NT2/D1 (cell line): ENCODE results near the gene CEP295NL.
"Not testable (repeated sequence)": the region's sequence is repeated elsewhere in the genome, so short reads cannot be mapped to it uniquely, and the experiment has no call there.

Source experiments
- DNase-seq: peaks from one replicate; pipeline ENCODE4 v3.0.0-alpha.2; 2011; ENCODE audit warnings: low read depth, low spot score
- H3K27me3 ChIP-seq: 2 replicates; pipeline ENCODE4 v1.6.0; 2011; ENCODE audit warnings: mild to moderate bottlenecking; ENCODE audit not compliant: insufficient read length, insufficient read depth
- H3K36me3 ChIP-seq: 2 replicates; pipeline ENCODE4 v1.6.1; 2011; ENCODE audit warnings: mild to moderate bottlenecking, low read length, mixed read lengths; ENCODE audit not compliant: insufficient read depth, insufficient read length
- H3K4me1 ChIP-seq: 2 replicates; pipeline ENCODE4 v1.5.1; 2011; ENCODE audit not compliant: insufficient read depth, insufficient read length
- H3K4me3 ChIP-seq: 2 replicates; pipeline ENCODE4 v1.5.1; 2011; ENCODE audit warnings: low read depth; ENCODE audit not compliant: insufficient read length
- H3K9ac ChIP-seq: 2 replicates; pipeline ENCODE4 v1.6.0; 2011; ENCODE audit warnings: low read depth; ENCODE audit not compliant: insufficient read length
- H3K9me3 ChIP-seq: 2 replicates; pipeline ENCODE4 v1.5.1; 2011; ENCODE audit warnings: mild to moderate bottlenecking, low read length; ENCODE audit not compliant: insufficient read depth
- SUZ12 ChIP-seq: IDR thresholded peaks from 2 replicates; pipeline ENCODE4 v1.6.1; 2011; ENCODE audit not compliant: insufficient read length, insufficient read depth; ENCODE audit errors: extremely low read depth
- YY1 ChIP-seq: IDR thresholded peaks from 2 replicates; pipeline ENCODE4 v1.6.1; 2011; ENCODE audit not compliant: insufficient read length, insufficient read depth
- ZNF274 ChIP-seq: IDR thresholded peaks from 2 replicates; pipeline ENCODE4 v1.6.1; 2011; ENCODE audit warnings: mild to moderate bottlenecking, low read depth, low read length

CEP295NL gene

GRCh38 chr17:78946131-78946530 is 43.1 kb upstream of the CEP295NL start:
- H3K4me3 ChIP-seq: no peak overlapping the region

GRCh38 chr17:78945455-78945854 is 42.5 kb upstream of the CEP295NL start:
- DNase-seq, H3K4me3 ChIP-seq, H3K9ac ChIP-seq, H3K36me3 ChIP-seq, H3K4me1 ChIP-seq, H3K27me3 ChIP-seq: not testable (repeated sequence)
- peaks cover 13% of the 10 kb centered on the region for H3K9me3 ChIP-seq

More at GRCh38 chr17:78946131-78946530, 43.1 kb upstream of the CEP295NL start:
- TF ChIP-seq YY1: no peak
- TF ChIP-seq ZNF274: no peak
- TF ChIP-seq SUZ12: no peak
- no peaks in the 10 kb centered on the region for H3K36me3 ChIP-seq
- peaks cover 3% of the 10 kb centered on the region for H3K4me1 ChIP-seq
- no peaks in the 10 kb centered on the region for H3K27me3 ChIP-seq
- no peak for DNase-seq
- H3K9me3 ChIP-seq: peaks cover 19% of the 10 kb centered on the region
- H3K9ac ChIP-seq: no peak overlapping the region

- Histone ChIP-seq H3K9me3 (peaks cover 8% of the 10 kb centered on the region; the same call in 1 of the 2 replicates), H3K27me3 (no peaks in the 10 kb centered on the region), H3K4me1 (peaks cover 3% of the 10 kb centered on the region), H3K4me3 (no peak overlapping the region), H3K36me3 (no peaks in the 10 kb centered on the region), H3K9ac (no peak overlapping the region)
- DNase-seq: no peak
- TF ChIP-seq YY1: no peak
- no peak for TF ChIP-seq ZNF274
- TF ChIP-seq SUZ12: no peak
These were observed 42.0 kb upstream of the CEP295NL start for GRCh38 chr17:78944956-78945355.

GRCh38 chr17:78944026-78944425 is 41.0 kb upstream of the CEP295NL start:
- no peak for DNase-seq
- no peak overlapping the region for H3K4me3 ChIP-seq
- no peaks in the 10 kb centered on the region for H3K36me3 ChIP-seq
- TF ChIP-seq YY1 (no peak), ZNF274 (no peak), SUZ12 (no peak)
- no peaks in the 10 kb centered on the region for H3K27me3 ChIP-seq
- H3K4me1 ChIP-seq: peaks cover 11% of the 10 kb centered on the region
- no peaks in the 10 kb centered on the region for H3K9me3 ChIP-seq
- H3K9ac ChIP-seq: no peak overlapping the region

- TF ChIP-seq YY1 (no peak), ZNF274 (no peak), SUZ12 (no peak)
- H3K36me3 ChIP-seq: no peaks in the 10 kb centered on the region
- no peak for DNase-seq
- H3K4me1 ChIP-seq: peaks cover 8% of the 10 kb centered on the region
- H3K27me3 ChIP-seq: no peaks in the 10 kb centered on the region
- no peak overlapping the region for H3K4me3 ChIP-seq
- H3K9ac ChIP-seq: no peak overlapping the region
- no peaks in the 10 kb centered on the region for H3K9me3 ChIP-seq
These were observed 37.7 kb upstream of the CEP295NL start for GRCh38 chr17:78940708-78941107.

GRCh38 chr17:78940258-78940657 is 37.3 kb upstream of the CEP295NL start:
- Histone ChIP-seq H3K9me3 (no peaks in the 10 kb centered on the region), H3K4me3 (no peak overlapping the region), H3K36me3 (no peaks in the 10 kb centered on the region), H3K4me1 (peaks cover 8% of the 10 kb centered on the region), H3K9ac (no peak overlapping the region), H3K27me3 (no peaks in the 10 kb centered on the region)
- no peak for DNase-seq
- TF ChIP-seq SUZ12 (no peak), ZNF274 (no peak), YY1 (no peak)

- H3K9me3 ChIP-seq: no peaks in the 10 kb centered on the region
- peaks cover 11% of the 10 kb centered on the region for H3K4me1 ChIP-seq
- H3K4me3 ChIP-seq: no peak overlapping the region
- DNase-seq: no peak
- TF ChIP-seq ZNF274 (no peak), YY1 (no peak), SUZ12 (no peak)
- H3K9ac ChIP-seq: no peak overlapping the region
- no peaks in the 10 kb centered on the region for H3K36me3 ChIP-seq
- no peaks in the 10 kb centered on the region for H3K27me3 ChIP-seq
These were observed 36.6 kb upstream of the CEP295NL start for GRCh38 chr17:78939615-78940014.

GRCh38 chr17:78937561-78937960 is 34.6 kb upstream of the CEP295NL start:
- TF ChIP-seq ZNF274: no peak
- no peak for TF ChIP-seq YY1
- TF ChIP-seq SUZ12: no peak
- Histone ChIP-seq H3K9ac (no peak overlapping the region), H3K36me3 (no peaks in the 10 kb centered on the region), H3K4me1 (peaks cover 21% of the 10 kb centered on the region), H3K4me3 (no peak overlapping the region), H3K9me3 (no peaks in the 10 kb centered on the region), H3K27me3 (no peaks in the 10 kb centered on the region)
- DNase-seq: no peak
